Osteoblast (primary cell): Measurements from ENCODE around the gene WDR19. TPM values are rescaled to one million over a fixed set of nuclear protein-coding genes. Genes with fewer than 3 reads are reported as not detected.
A peak's percentile ranks its signal among the peaks of the same experiment; 100 is the strongest.

ENCODE experiments used
- DNase-seq: peaks from one replicate; pipeline ENCODE4 v3.0.0; 2011; ENCODE audit warnings: low spot score, mixed read lengths; ENCODE audit not compliant: insufficient read length; ENCODE audit errors: missing footprints
- H2AFZ ChIP-seq: 2 replicates; pipeline ENCODE4 v1.6.0; 2011; ENCODE audit warnings: mild to moderate bottlenecking, low read length
- H3K27ac ChIP-seq: 2 replicates; pipeline ENCODE4 v1.5.1; 2011; ENCODE audit warnings: mild to moderate bottlenecking, low read depth, low read length, moderate library complexity
- H3K27me3 ChIP-seq: 2 replicates; pipeline ENCODE4 v1.6.0; 2012; ENCODE audit warnings: mild to moderate bottlenecking, control low read depth, inconsistent platforms, low read length, moderate library complexity; ENCODE audit not compliant: insufficient read depth
- H3K36me3 ChIP-seq: 2 replicates; pipeline ENCODE4 v1.5.1; 2011; ENCODE audit warnings: mild to moderate bottlenecking, low read length, control low read depth, moderate library complexity; ENCODE audit not compliant: insufficient read depth
- H3K4me1 ChIP-seq: 2 replicates; pipeline ENCODE4 v1.5.1; 2011; ENCODE audit warnings: mild to moderate bottlenecking, low read length, control low read depth, moderate library complexity; ENCODE audit not compliant: insufficient read depth
- H3K4me2 ChIP-seq: 2 replicates; pipeline ENCODE4 v1.6.0; 2011; ENCODE audit warnings: mild to moderate bottlenecking, low read length; ENCODE audit not compliant: insufficient read depth
- H3K4me3 ChIP-seq: fragments of 200-600 bp; sonication (generic); 3 replicates; pipeline ENCODE4 v1.5.1; 2012; ENCODE audit warnings: mild to moderate bottlenecking, low read length, inconsistent platforms; ENCODE audit not compliant: insufficient read depth
- H3K79me2 ChIP-seq: 2 replicates; pipeline ENCODE4 v1.6.0; 2012; ENCODE audit warnings: mild to moderate bottlenecking, low read length, control low read depth, inconsistent platforms; ENCODE audit not compliant: insufficient read depth
- H3K9me3 ChIP-seq: 2 replicates; pipeline ENCODE4 v1.5.1; 2011; ENCODE audit warnings: low read depth, low read length, control low read depth
- H4K20me1 ChIP-seq: 2 replicates; pipeline ENCODE4 v1.6.0; 2012; ENCODE audit warnings: mild to moderate bottlenecking, low read length, control low read depth; ENCODE audit not compliant: insufficient read depth
- total RNA-seq: library from RNA; depleted of rRNA; stranded (reverse); fragments of >200 nt; gene quantifications from 2 replicates; pipeline ENCODE4 v1.2.3, GENCODE V29; 2012
- TF ChIP-seq, protein P1 (sequence below): IDR thresholded peaks from 2 replicates; pipeline ENCODE4 v1.5.1; 2011; ENCODE audit warnings: mild to moderate bottlenecking, low read depth, low read length, moderate library complexity; ENCODE audit errors: extremely low read depth

Gene WDR19
- total RNA-seq, 1 donor: 47.0 TPM

DNA sequence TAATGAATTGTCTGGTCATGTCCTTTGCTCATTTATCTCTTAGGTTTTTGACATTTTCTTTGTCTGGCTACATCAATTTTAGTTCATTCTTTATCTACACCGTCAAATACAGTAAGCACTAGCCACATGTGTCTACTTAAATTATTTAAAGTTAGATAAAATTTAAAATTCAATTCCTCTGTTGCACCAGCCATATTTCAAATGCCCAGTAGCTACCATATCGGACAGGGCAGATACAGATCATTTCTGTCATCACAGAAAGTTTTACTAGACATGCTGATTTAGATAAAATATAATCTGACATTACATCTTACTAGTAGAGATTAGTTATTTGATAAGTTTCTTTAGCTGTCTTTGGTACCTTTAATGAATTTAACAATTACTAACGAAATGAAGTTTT is 61.1 kb downstream of the WDR19 start:
- Histone ChIP-seq H3K4me3 (no peak overlapping the region), H3K4me1 (no peaks in the 10 kb centered on the region), H3K36me3 (peaks cover 3% of the 10 kb centered on the region), H3K4me2 (no peak overlapping the region), H3K27me3 (no peaks in the 10 kb centered on the region), H3K27ac (no peak overlapping the region), H3K9me3 (no peaks in the 10 kb centered on the region), H3K79me2 (no peaks in the 10 kb centered on the region), H4K20me1 (no peaks in the 10 kb centered on the region), H2AFZ (no peak overlapping the region)
- TF ChIP-seq, protein P1, sequence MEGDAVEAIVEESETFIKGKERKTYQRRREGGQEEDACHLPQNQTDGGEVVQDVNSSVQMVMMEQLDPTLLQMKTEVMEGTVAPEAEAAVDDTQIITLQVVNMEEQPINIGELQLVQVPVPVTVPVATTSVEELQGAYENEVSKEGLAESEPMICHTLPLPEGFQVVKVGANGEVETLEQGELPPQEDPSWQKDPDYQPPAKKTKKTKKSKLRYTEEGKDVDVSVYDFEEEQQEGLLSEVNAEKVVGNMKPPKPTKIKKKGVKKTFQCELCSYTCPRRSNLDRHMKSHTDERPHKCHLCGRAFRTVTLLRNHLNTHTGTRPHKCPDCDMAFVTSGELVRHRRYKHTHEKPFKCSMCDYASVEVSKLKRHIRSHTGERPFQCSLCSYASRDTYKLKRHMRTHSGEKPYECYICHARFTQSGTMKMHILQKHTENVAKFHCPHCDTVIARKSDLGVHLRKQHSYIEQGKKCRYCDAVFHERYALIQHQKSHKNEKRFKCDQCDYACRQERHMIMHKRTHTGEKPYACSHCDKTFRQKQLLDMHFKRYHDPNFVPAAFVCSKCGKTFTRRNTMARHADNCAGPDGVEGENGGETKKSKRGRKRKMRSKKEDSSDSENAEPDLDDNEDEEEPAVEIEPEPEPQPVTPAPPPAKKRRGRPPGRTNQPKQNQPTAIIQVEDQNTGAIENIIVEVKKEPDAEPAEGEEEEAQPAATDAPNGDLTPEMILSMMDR: no peak
- no peak for DNase-seq

DNA sequence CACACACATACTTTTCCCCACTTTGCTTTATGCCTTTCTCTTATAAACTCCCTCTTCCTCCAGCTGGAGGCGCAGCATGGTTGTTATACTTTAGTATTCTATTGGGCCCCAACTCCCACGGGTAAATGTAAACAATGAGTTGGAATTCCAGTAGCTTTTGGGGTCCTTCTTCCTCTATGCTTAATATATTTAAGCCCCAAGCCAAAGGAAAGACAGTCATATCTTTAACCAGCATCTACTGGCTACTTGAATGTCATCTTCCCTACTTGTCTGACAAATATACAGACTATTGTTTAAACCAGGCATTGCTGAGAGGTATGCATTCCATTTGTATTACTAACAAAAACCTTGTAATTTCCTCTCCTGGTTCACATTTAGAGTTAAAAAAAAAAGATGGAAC is 72.9 kb downstream of the WDR19 start:
- TF ChIP-seq, protein P1: no peak
- Histone ChIP-seq H3K4me1 (peaks cover 31% of the 10 kb centered on the region), H3K4me3 (no peak overlapping the region), H3K36me3 (no peaks in the 10 kb centered on the region), H3K27me3 (no peaks in the 10 kb centered on the region), H3K4me2 (no peak overlapping the region), H3K79me2 (no peaks in the 10 kb centered on the region), H3K9me3 (no peaks in the 10 kb centered on the region), H4K20me1 (no peaks in the 10 kb centered on the region), H2AFZ (no peak overlapping the region), H3K27ac (no peak overlapping the region)
- DNase-seq: no peak

DNA sequence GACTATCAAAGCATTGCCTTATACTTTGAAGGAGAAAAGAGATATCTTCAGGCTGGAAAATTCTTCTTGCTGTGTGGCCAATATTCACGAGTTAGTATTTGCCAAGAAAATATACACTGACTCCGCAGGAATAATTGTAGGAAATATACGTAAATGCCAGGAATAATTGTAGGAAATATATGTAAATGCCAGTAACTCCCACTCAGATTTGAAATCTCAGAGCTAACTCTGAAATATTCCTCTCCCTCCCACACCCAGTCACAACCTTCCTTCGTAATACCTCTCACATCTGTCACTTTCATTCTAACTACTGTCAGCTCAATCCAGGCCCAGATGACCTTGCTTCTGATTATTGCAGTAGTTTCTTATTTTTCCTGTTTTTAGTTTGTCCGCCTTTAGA is 73.5 kb downstream of the WDR19 start:
- Histone ChIP-seq H3K27ac (peak overlapping the region; percentile 75), H4K20me1 (no peaks in the 10 kb centered on the region), H3K27me3 (no peaks in the 10 kb centered on the region), H3K79me2 (no peaks in the 10 kb centered on the region), H3K4me2 (peak overlapping the region; percentile 31), H3K9me3 (no peaks in the 10 kb centered on the region), H3K4me1 (peaks cover 31% of the 10 kb centered on the region), H2AFZ (peak overlapping the region; percentile 44), H3K36me3 (no peaks in the 10 kb centered on the region), H3K4me3 (peak overlapping the region; percentile 26)
- TF ChIP-seq, protein P1: no peak
- no peak for DNase-seq

DNA sequence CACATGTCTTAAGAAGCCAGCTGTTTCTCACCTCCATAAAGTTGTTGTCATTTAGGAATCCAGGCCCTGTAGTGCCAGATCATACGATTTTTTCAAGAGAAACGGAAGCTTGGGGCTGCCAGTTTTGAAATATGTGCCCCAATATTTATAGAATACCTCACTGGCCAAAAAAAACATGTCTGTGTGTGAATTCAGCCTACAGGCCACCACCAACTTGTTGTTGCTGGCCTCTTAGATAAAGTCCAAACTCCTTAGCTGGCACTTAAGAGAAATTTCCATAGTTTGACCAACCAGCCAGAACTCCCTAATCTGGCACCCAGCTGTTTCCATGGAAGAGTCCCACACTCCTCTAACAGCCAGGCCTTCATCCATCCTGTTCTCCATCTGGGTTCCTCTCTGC is 74.1 kb downstream of the WDR19 start:
- H3K27ac ChIP-seq: peak overlapping the region; percentile 75
- TF ChIP-seq, protein P1: no peak
- H2AFZ ChIP-seq: peak overlapping the region; percentile 44

More for the DNA sequence above, 74.1 kb downstream of the WDR19 start:
- Histone ChIP-seq H4K20me1 (no peaks in the 10 kb centered on the region), H3K9me3 (no peaks in the 10 kb centered on the region), H3K79me2 (no peaks in the 10 kb centered on the region), H3K4me1 (peaks cover 31% of the 10 kb centered on the region), H3K4me3 (peak overlapping the region; percentile 26), H3K27me3 (no peaks in the 10 kb centered on the region), H3K36me3 (no peaks in the 10 kb centered on the region), H3K4me2 (peak overlapping the region; percentile 31)
- peak; percentile 66 for DNase-seq
